Measurements from ENCODE around the gene BCKDK.
"Not testable (repeated sequence)": the region's sequence is repeated elsewhere in the genome, so short reads cannot be mapped to it uniquely, and the experiment has no call there.

The BCKDK gene

DNA sequence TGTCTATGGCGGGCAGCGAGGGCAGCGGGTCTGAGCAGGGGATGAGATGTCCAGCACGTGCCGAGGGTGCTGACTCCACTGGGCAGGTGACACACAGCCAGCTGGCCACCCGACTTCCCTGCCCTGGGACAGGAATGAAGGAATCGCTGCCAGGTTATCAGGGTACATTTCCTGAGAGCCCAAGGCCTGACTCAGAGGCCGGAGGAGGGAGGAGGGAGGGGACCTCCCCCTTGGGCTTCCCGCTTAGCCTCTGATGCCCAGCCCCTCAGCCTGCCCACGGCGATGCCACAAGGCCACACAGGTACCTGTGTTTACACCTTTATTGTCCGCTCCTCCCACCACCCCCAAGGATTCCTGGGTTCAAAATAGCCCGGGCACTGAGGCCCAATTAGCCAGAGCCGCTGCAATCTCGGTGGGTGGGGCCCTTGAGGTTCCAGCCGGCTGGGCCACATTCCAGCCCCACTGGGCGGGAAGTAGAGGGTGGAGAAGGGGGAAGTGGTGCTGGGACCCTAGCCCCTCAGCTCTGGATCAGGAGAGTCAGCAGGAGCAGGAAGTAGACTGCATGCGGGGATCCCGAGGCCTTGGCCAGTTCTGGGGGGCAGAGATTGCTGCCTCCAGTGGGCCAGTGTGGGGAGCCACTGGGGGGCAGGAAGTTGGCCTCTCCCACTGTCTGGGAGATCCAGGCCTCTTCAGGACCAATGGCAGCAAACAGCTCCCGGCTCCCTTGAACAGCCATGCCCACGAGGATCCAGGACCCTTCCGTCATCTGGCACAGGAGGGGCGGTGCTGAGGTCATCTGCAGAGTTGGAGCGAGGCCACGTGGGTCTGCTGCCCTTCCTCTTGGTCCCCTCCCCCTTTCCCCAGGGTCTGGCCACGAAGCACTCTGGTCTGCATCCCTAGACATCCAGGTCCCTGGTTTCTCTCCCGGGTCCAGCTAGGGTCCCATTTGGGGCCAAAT, 30.7 kb downstream of the BCKDK start:
- no peak for DNase-seq (ENCODE audit: low read depth)
- H3K4me3 ChIP-seq (ENCODE audit: low read depth, low read length): no peak overlapping the region
- TF ChIP-seq, protein P1, sequence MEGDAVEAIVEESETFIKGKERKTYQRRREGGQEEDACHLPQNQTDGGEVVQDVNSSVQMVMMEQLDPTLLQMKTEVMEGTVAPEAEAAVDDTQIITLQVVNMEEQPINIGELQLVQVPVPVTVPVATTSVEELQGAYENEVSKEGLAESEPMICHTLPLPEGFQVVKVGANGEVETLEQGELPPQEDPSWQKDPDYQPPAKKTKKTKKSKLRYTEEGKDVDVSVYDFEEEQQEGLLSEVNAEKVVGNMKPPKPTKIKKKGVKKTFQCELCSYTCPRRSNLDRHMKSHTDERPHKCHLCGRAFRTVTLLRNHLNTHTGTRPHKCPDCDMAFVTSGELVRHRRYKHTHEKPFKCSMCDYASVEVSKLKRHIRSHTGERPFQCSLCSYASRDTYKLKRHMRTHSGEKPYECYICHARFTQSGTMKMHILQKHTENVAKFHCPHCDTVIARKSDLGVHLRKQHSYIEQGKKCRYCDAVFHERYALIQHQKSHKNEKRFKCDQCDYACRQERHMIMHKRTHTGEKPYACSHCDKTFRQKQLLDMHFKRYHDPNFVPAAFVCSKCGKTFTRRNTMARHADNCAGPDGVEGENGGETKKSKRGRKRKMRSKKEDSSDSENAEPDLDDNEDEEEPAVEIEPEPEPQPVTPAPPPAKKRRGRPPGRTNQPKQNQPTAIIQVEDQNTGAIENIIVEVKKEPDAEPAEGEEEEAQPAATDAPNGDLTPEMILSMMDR (IDR thresholded peaks at IDR 0.05; ENCODE audit: low read depth, low read length): no peak
- no peak for TF ChIP-seq POLR2A (IDR thresholded peaks at IDR 0.05; ENCODE audit: extremely low read depth, insufficient read length)

DNA sequence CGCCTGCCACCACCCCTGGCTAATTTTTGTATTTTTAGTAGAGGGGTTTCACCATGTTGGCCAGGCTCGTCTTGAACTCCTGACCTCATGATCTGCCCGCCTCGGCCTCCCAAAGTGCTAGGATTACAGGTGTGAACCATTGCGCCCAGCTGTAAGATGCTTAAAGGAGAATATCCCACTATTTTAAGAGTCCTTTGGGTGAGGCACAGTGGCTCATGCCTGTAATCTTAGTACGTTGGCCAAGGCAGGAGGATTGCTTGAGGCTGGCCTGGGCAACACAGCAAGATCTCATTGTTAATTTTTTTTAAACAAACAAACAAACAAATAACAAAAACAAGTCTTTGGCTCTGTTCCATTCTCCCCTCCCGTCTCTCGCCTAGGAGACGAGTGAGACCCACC, 32.9 kb downstream of the BCKDK start:
- DNase-seq (ENCODE audit: low read depth); H3K4me3 ChIP-seq (ENCODE audit: low read depth, low read length): not testable (repeated sequence)

DNA sequence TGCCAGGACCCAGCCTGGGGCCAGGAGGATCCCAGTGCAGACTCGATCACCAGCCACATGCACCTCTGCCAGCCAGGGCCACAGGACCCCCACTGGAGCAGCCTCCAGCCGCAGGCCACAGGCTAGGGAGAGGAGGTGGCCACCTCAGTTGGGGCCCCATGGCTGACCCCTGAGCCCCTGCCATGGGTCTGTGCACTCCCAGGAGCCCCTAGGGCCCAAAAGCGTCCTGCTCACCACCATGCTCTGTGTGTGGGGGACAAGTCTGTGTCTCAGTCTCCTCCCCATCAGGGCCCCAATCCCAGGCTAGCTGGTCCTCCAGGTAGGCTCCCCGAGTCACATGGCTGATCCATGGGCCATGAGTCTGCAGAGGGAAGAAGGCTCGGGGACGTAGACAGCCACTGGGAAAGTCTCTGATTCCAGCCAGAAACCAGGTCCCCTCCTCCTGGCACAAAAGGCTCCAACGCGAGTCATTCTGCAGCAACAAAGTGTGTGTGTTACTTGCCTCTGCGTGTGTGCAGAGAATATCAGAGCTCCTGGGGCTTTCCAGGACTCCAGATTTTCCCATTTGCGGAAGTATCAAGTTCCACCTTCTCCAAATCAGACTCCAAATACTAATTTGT, 33.4 kb downstream of the BCKDK start:
- peak overlapping the region; percentile 51 for H3K4me3 ChIP-seq (ENCODE audit: low read depth, low read length)
- no peak for TF ChIP-seq MYC (IDR thresholded peaks at IDR 0.05; ENCODE audit: low read depth, low read length)
- TF ChIP-seq, protein P2, sequence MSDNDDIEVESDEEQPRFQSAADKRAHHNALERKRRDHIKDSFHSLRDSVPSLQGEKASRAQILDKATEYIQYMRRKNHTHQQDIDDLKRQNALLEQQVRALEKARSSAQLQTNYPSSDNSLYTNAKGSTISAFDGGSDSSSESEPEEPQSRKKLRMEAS (IDR thresholded peaks at IDR 0.05; ENCODE audit: low read depth, low read length): peak; percentile 45; the same call in 1 of the 2 replicates
- DNase-seq (ENCODE audit: low read depth): no peak

DNA sequence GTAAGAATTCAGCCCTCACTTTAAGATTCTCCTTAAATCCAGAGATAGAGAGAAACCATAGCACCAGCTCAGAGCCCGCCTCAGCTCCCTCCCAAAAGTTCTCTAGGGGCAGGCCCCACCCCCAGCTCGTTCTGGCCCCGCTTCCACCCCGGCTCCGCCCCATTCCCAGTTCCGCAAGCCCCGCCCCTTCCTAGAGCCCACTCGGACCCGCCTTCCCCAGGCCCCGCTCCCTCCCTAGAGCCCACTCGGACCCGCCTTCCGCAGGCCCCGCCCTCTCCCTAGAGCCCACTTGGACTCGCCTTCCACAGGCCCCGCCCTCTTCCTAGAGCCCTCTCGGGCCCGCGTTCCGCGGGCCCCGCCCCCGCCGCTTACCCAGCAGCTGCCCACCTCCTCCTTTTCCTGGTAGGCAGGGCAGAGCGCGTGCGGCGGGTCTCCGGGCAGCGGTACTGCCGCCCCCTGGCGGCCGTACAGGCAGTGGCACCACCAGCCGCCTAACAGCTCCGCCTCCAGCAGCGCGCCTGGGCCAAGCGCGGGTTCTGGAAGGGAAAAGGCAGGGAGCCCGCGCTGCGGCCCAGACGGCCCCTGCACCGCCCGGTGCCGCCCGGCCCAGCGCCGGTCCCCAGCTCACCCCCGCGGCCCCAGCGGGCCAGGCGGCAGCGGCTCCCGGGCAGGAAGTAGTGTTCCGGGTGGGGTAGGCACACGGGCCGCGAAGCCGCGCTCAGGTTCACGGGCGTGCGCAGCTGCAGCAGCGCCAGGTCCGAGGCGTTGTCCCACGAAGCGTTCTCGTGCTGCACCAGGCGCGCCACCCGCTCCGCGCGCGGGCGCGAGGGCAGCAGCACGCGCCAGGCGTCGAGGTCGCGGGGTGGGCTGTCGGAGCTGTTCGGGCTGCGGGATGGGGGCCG, 34.2 kb downstream of the BCKDK start:
- peak; percentile 96 for TF ChIP-seq MYC (IDR thresholded peaks at IDR 0.05; ENCODE audit: low read depth, low read length)
- TF ChIP-seq, protein P1 (IDR thresholded peaks at IDR 0.05; ENCODE audit: low read depth, low read length): peak; percentile 87
- TF ChIP-seq, protein P2 (IDR thresholded peaks at IDR 0.05; ENCODE audit: low read depth, low read length): peak; percentile 93
- TF ChIP-seq POLR2A (IDR thresholded peaks at IDR 0.05; ENCODE audit: extremely low read depth, insufficient read length): peak; percentile 51
- peak overlapping the region; percentile 51 for H3K4me3 ChIP-seq (ENCODE audit: low read depth, low read length)
- DNase-seq (ENCODE audit: low read depth): peak; percentile 98

DNA sequence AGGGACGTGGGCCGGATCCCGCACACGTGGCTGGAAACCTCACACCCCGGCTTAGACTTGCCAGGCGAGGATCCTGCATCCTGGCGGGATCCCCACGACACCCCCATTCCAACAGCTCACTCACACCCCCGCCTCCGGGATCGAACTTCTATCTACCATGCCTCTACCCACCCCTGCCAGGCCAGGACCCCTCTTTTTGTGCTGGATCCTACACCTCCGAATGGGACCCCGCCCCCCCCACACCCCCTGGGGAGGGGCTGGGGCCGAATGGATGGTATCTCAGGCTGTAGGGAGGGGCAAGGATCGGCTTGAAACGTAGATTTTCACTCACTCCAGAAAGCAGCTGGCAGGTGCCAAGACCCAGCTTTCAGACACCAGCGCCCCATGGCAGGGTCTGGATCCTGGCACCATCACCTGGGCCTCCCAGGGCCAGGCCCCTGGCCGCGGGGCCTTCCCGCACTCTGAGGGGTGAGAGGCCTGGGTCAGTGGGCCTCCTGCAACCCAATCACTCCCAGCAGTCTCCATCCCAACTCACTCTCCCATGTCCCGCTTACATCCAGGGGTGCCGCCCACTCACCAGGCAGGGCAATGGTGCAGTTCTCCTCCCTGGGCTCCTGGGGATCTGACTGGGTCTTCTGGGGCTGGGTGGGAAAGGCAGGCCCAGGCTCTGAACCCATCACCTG, 35.0 kb downstream of the BCKDK start:
- no peak overlapping the region for H3K4me3 ChIP-seq (ENCODE audit: low read depth, low read length)
- DNase-seq (ENCODE audit: low read depth): no peak
- no peak for TF ChIP-seq MYC (IDR thresholded peaks at IDR 0.05; ENCODE audit: low read depth, low read length)
- no peak for TF ChIP-seq POLR2A (IDR thresholded peaks at IDR 0.05; ENCODE audit: extremely low read depth, insufficient read length)
- TF ChIP-seq, protein P2 (IDR thresholded peaks at IDR 0.05; ENCODE audit: low read depth, low read length): no peak
- TF ChIP-seq, protein P1 (IDR thresholded peaks at IDR 0.05; ENCODE audit: low read depth, low read length): no peak

DNA sequence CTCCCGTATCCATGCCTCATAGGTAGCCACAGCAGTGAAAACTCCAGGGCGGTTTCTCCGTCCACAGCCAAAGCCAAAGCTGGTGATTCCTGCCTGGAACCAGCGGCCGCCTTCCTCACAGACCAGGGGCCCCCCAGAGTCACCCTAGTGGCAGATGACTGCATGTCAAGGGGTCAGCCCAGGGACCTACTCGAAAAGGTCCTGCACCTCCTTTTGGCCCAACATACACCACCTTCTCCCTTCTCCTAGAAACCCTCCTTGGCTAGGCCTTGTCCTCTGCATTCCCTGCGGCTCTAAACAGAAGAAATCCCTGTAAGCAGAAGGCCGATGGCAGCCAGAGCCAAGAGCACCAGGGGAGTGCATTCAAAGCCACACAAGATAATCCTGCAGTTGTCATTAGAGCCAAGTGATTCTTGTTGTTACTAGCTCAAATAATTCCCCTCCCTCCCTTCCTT, 35.5 kb downstream of the BCKDK start:
- TF ChIP-seq POLR2A (IDR thresholded peaks at IDR 0.05; ENCODE audit: extremely low read depth, insufficient read length) (no peak), MYC (IDR thresholded peaks at IDR 0.05; ENCODE audit: low read depth, low read length) (no peak)
- TF ChIP-seq, protein P1 (IDR thresholded peaks at IDR 0.05; ENCODE audit: low read depth, low read length): no peak
- TF ChIP-seq, protein P2 (IDR thresholded peaks at IDR 0.05; ENCODE audit: low read depth, low read length): no peak
- no peak for DNase-seq (ENCODE audit: low read depth)
- no peak overlapping the region for H3K4me3 ChIP-seq (ENCODE audit: low read depth, low read length)

DNA sequence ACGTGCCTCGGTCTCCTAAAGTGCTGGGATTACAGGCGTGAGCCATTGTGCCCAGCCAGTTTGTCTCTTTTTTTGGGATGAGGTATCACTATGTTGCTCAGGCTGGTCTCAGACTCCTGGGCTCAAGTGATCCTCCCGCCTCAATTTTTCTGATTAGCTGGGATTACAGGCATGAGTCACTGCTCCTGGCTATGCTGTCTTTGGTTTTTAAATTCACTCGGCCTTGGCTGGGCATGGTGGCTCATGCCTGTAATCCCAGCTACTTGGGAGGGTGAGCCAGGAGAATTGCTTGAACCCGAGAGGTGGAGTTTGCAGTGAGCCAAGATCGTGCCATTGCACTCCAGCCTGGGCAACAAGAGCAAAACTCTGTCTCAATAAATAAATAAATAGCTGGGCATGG, 36.2 kb downstream of the BCKDK start:
- DNase-seq (ENCODE audit: low read depth); H3K4me3 ChIP-seq (ENCODE audit: low read depth, low read length): not testable (repeated sequence)
